ENCODE data around the gene KTI12.

DNA sequence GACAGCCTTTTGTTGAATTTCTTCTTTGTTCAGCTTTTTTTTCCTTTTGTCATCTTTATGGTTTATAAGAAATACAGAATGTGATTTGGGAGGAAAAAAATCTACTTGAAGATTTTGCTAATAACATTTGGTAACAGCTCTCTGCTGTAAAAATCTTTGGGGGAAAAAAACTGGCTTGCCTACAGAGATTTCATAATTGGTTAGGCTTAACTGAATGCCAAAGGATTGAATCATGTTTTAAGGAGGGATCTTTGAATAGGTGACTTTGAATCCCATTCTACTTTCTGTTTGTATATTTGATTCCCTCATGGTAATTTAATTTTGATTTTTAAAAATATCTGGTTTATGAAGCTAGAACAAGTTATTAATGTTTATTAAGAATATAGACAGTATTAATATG lies 25.7 kb upstream of the KTI12 start:
- TF ChIP-seq CTCF (conservative IDR thresholded peaks at IDR 0.05; ENCODE audit: low read length) (no peak), EZH2phosphoT487 (IDR thresholded peaks at IDR 0.05; ENCODE audit: borderline replicate concordance, low read depth, low read length) (no peak)

All from OCI-LY7 (cell line).